OCI-LY1 (cell line): Measurements from ENCODE around the gene MOB1B.

Source experiments
- EZH2 ChIP-seq: fragments of 200-600 bp; sonication (generic), shearing (Covaris generic); IDR thresholded peaks from 2 replicates; pipeline ENCODE4 v1.8.0; 2017; ENCODE audit warnings: borderline replicate concordance, mixed run types, mild to moderate bottlenecking, antibody characterized with exemption, low read length, moderate library complexity, mixed read lengths
- TF ChIP-seq, protein P1 (sequence below): fragments of 200-600 bp; sonication (generic), shearing (Covaris generic); IDR thresholded peaks from 2 replicates; pipeline ENCODE4 v1.5.1; 2017; ENCODE audit warnings: mild to moderate bottlenecking, antibody characterized with exemption, low read length, moderate library complexity, mixed read lengths

GRCh38 chr4:70976252-70976651 lies 74.1 kb downstream of the MOB1B start:
- TF ChIP-seq, protein P1, sequence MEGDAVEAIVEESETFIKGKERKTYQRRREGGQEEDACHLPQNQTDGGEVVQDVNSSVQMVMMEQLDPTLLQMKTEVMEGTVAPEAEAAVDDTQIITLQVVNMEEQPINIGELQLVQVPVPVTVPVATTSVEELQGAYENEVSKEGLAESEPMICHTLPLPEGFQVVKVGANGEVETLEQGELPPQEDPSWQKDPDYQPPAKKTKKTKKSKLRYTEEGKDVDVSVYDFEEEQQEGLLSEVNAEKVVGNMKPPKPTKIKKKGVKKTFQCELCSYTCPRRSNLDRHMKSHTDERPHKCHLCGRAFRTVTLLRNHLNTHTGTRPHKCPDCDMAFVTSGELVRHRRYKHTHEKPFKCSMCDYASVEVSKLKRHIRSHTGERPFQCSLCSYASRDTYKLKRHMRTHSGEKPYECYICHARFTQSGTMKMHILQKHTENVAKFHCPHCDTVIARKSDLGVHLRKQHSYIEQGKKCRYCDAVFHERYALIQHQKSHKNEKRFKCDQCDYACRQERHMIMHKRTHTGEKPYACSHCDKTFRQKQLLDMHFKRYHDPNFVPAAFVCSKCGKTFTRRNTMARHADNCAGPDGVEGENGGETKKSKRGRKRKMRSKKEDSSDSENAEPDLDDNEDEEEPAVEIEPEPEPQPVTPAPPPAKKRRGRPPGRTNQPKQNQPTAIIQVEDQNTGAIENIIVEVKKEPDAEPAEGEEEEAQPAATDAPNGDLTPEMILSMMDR, result no peak
- no peak for TF ChIP-seq EZH2
